ENCODE measurements around the gene FAM107B.

FAM107B gene

GRCh38 chr10:14481014-14481413, 293.7 kb downstream of the FAM107B start:
- no peak for TF ChIP-seq CTCF (conservative IDR thresholded peaks at IDR 0.05)
- no peak overlapping the region for H3K27ac ChIP-seq

- peak; percentile 85 for TF ChIP-seq CTCF (conservative IDR thresholded peaks at IDR 0.05)
- no peak overlapping the region for H3K27ac ChIP-seq
These were observed 296.1 kb downstream of the FAM107B start for GRCh38 chr10:14478604-14479003.

- TF ChIP-seq CTCF (conservative IDR thresholded peaks at IDR 0.05) = no peak
- H3K27ac ChIP-seq = no peak overlapping the region
These were observed 296.5 kb downstream of the FAM107B start for GRCh38 chr10:14478201-14478600.

GRCh38 chr10:14477408-14477710, 297.3 kb downstream of the FAM107B start:
- no peak for TF ChIP-seq CTCF (conservative IDR thresholded peaks at IDR 0.05)
- no peak overlapping the region for H3K27ac ChIP-seq

- no peak for TF ChIP-seq CTCF (conservative IDR thresholded peaks at IDR 0.05)
- H3K27ac ChIP-seq = no peak overlapping the region
These were observed 297.9 kb downstream of the FAM107B start for GRCh38 chr10:14476641-14477407.

- TF ChIP-seq CTCF (conservative IDR thresholded peaks at IDR 0.05) = no peak
- no peak overlapping the region for H3K27ac ChIP-seq
These were observed 298.7 kb downstream of the FAM107B start for GRCh38 chr10:14476006-14476405.

GRCh38 chr10:14474656-14475055, 300.0 kb downstream of the FAM107B start:
- no peak for TF ChIP-seq CTCF (conservative IDR thresholded peaks at IDR 0.05)
- no peak overlapping the region for H3K27ac ChIP-seq

All from VCaP (cell line).